ENCODE measurements around the gene GOLGA3. TPM values are rescaled to one million over a fixed set of nuclear protein-coding genes. Genes with fewer than 3 reads are reported as not detected.
A peak's percentile ranks its signal among the peaks of the same experiment; 100 is the strongest.

GOLGA3 gene
- total and polyA plus RNA-seq, 10 of the 15 experiments (the other 5 are each of a cell fraction or from before 2014, with no cell fraction given): 2.0 to 42.7 (median 15.2) TPM

DNA sequence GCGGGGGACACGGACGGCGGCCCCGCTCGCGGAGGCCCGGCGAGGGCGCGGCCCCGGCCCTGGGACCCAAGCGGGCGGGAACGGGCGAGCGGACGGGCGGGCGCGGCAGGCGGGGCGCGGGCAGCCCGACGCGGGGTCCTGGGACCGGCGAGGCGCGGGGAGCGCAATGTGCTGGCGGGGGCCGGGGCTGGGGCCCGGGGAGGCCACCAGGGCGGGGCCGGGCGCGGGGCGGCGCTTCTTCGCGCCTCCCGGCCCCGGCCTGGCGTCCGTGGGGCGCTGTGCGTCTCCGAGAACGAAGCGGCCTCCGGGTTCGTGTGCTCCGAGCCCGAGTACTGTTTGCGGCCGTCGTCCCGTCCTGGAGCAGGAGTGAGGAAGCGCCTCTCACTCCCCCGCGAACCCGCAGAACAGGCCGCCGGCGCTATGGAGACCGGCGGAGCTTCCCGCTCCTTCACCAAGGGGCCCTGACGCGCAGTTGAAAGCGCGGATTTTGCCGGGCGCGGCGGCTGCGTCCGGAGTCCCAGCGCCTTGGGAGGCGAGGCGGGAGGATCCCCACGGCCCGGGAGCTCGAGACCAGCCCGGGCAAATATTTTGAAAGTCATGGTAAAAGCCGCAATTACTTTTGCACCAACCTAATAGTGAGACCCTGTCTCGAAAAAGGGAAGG is 66.6 kb downstream of the GOLGA3 start (continued):
- TF ChIP-seq, protein P1, sequence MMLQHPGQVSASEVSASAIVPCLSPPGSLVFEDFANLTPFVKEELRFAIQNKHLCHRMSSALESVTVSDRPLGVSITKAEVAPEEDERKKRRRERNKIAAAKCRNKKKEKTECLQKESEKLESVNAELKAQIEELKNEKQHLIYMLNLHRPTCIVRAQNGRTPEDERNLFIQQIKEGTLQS (IDR thresholded peaks at IDR 0.05; ENCODE audit: borderline replicate concordance, extremely low read depth, low read depth, low read length): no peak
- TF ChIP-seq, protein P2, sequence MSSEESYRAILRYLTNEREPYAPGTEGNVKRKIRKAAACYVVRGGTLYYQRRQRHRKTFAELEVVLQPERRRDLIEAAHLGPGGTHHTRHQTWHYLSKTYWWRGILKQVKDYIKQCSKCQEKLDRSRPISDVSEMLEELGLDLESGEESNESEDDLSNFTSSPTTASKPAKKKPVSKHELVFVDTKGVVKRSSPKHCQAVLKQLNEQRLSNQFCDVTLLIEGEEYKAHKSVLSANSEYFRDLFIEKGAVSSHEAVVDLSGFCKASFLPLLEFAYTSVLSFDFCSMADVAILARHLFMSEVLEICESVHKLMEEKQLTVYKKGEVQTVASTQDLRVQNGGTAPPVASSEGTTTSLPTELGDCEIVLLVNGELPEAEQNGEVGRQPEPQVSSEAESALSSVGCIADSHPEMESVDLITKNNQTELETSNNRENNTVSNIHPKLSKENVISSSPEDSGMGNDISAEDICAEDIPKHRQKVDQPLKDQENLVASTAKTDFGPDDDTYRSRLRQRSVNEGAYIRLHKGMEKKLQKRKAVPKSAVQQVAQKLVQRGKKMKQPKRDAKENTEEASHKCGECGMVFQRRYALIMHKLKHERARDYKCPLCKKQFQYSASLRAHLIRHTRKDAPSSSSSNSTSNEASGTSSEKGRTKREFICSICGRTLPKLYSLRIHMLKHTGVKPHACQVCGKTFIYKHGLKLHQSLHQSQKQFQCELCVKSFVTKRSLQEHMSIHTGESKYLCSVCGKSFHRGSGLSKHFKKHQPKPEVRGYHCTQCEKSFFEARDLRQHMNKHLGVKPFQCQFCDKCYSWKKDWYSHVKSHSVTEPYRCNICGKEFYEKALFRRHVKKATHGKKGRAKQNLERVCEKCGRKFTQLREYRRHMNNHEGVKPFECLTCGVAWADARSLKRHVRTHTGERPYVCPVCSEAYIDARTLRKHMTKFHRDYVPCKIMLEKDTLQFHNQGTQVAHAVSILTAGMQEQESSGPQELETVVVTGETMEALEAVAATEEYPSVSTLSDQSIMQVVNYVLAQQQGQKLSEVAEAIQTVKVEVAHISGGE (CRISPR knock-in tag; IDR thresholded peaks at IDR 0.05): no peak
- TF ChIP-seq LARP7 (IDR thresholded peaks at IDR 0.05) (peak; percentile 82), HDAC2 (IDR thresholded peaks at IDR 0.05) (no peak), SPI1 (IDR thresholded peaks at IDR 0.05; ENCODE audit: borderline replicate concordance, insufficient read depth, low read depth, low read length) (no peak), SUZ12 (IDR thresholded peaks at IDR 0.05; ENCODE audit: unreplicated experiment) (no peak), SMARCA5 (IDR thresholded peaks at IDR 0.05) (peak; percentile 79), RFX5 (IDR thresholded peaks at IDR 0.05; ENCODE audit: low read depth, low read length) (no peak), YY1 (IDR thresholded peaks at IDR 0.05; ENCODE audit: low read depth, low read length) (no peak), NBN (IDR thresholded peaks at IDR 0.05) (peak; percentile 51; the same call in 1 of the 2 replicates), ZBED1 (IDR thresholded peaks at IDR 0.05; ENCODE audit: borderline replicate concordance) (no peak), DPF2 (IDR thresholded peaks at IDR 0.05) (peak; percentile 72), HCFC1 (IDR thresholded peaks at IDR 0.05; ENCODE audit: low read length) (0 out of 2 replicates have a peak, but pooled peaks have one; percentile 28), IKZF2 (IDR thresholded peaks at IDR 0.05) (peak; percentile 69 to 80), FOXK2 (IDR thresholded peaks at IDR 0.05) (no peak), FOS (IDR thresholded peaks at IDR 0.05; ENCODE audit: borderline replicate concordance, extremely low read depth, insufficient read length) (no peak), CEBPB (IDR thresholded peaks at IDR 0.05; ENCODE audit: borderline replicate concordance in 1 of 2, low read depth in 2 of 2, low read length in 2 of 2) (no peak), TARDBP (IDR thresholded peaks at IDR 0.05; ENCODE audit: borderline replicate concordance) (no peak), POLR2A (IDR thresholded peaks at IDR 0.05; ENCODE audit: low read depth, low read length) (peak; percentile 96), CBFB (IDR thresholded peaks at IDR 0.05; ENCODE audit: low read depth) (no peak), EZH2 (IDR thresholded peaks at IDR 0.05; ENCODE audit: borderline replicate concordance, control insufficient read depth, low read depth, low read length) (no peak)
- TF ChIP-seq, protein P3, sequence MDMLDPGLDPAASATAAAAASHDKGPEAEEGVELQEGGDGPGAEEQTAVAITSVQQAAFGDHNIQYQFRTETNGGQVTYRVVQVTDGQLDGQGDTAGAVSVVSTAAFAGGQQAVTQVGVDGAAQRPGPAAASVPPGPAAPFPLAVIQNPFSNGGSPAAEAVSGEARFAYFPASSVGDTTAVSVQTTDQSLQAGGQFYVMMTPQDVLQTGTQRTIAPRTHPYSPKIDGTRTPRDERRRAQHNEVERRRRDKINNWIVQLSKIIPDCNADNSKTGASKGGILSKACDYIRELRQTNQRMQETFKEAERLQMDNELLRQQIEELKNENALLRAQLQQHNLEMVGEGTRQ (IDR thresholded peaks at IDR 0.05; ENCODE audit: borderline replicate concordance, low read depth, low read length): no peak
- TF ChIP-seq, protein P4, sequence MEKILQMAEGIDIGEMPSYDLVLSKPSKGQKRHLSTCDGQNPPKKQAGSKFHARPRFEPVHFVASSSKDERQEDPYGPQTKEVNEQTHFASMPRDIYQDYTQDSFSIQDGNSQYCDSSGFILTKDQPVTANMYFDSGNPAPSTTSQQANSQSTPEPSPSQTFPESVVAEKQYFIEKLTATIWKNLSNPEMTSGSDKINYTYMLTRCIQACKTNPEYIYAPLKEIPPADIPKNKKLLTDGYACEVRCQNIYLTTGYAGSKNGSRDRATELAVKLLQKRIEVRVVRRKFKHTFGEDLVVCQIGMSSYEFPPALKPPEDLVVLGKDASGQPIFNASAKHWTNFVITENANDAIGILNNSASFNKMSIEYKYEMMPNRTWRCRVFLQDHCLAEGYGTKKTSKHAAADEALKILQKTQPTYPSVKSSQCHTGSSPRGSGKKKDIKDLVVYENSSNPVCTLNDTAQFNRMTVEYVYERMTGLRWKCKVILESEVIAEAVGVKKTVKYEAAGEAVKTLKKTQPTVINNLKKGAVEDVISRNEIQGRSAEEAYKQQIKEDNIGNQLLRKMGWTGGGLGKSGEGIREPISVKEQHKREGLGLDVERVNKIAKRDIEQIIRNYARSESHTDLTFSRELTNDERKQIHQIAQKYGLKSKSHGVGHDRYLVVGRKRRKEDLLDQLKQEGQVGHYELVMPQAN (conservative IDR thresholded peaks at IDR 0.05): 0 out of 2 replicates have a peak, but pooled peaks have one; percentile 34

Data from GM12878 (cell line).